IPS-15b (cell line): ENCODE measurements around the gene EXOC6B.

ENCODE experiments used
- H3K27me3 ChIP-seq: one replicate; pipeline ENCODE4 v1.6.1; 2013; ENCODE audit warnings: low read length; ENCODE audit not compliant: control insufficient read depth, insufficient read depth
- H3K36me3 ChIP-seq: one replicate; pipeline ENCODE4 v1.6.1; 2013; ENCODE audit warnings: low read length; ENCODE audit not compliant: control insufficient read depth, insufficient read depth
- H3K4me1 ChIP-seq: one replicate; pipeline ENCODE4 v1.6.1; 2013; ENCODE audit warnings: mild to moderate bottlenecking, low read length; ENCODE audit not compliant: control insufficient read depth, insufficient read depth
- H3K4me3 ChIP-seq: one replicate; pipeline ENCODE4 v1.5.1; 2013; ENCODE audit warnings: low read depth, low read length
- H3K9ac ChIP-seq: one replicate; pipeline ENCODE4 v1.6.1; 2013; ENCODE audit warnings: low read depth, mild to moderate bottlenecking, low read length
- H3K9me3 ChIP-seq: one replicate; pipeline ENCODE4 v1.6.1; 2013; ENCODE audit warnings: mild to moderate bottlenecking, low read length; ENCODE audit not compliant: control insufficient read depth, insufficient read depth

EXOC6B gene

DNA sequence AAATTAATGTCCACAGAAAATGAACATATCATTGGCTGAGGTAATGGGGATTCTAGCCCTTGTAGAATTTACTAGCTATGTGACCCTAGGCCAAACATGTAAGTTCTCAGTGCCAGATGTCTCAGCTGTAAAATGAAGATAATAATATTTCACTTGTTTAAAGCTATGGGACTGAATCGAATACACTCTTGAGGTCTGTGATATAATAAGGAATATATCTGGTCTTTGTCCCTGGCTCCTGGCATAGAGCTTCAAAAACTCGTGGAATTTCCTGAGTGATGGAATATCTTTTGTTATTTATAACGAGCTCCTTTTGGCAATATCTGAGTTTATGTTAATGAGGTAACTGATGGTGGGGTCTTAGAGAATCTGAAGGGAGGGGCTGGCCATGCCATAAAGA, 476.8 kb downstream of the EXOC6B start:
- H3K27me3 ChIP-seq = no peaks in the 10 kb centered on the region
- H3K4me1 ChIP-seq = peaks cover 7% of the 10 kb centered on the region
- no peaks in the 10 kb centered on the region for H3K36me3 ChIP-seq
- no peak overlapping the region for H3K4me3 ChIP-seq
- H3K9me3 ChIP-seq = no peaks in the 10 kb centered on the region
- no peak overlapping the region for H3K9ac ChIP-seq

DNA sequence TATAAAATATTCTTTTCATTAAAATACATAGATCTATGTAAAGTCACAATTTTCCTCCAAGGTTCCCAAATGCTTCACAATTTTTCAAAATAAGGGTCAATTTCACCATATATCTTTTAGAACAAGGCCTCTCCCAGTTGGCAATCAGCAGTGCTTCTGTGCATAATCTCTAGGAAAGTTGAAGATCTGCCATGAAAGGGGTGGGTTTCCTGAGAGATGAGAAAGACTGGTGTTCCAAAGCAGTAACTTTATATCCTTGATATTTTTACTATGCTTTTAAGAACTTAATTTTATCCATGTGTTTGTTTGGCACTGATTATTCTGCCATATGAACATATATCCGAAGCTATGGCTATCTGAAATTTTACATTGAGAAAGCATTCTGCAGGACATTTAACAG, 478.8 kb downstream of the EXOC6B start:
- no peak overlapping the region for H3K9ac ChIP-seq
- H3K27me3 ChIP-seq = no peaks in the 10 kb centered on the region
- H3K9me3 ChIP-seq = no peaks in the 10 kb centered on the region
- peaks cover 7% of the 10 kb centered on the region for H3K4me1 ChIP-seq
- H3K4me3 ChIP-seq = no peak overlapping the region
- no peaks in the 10 kb centered on the region for H3K36me3 ChIP-seq

DNA sequence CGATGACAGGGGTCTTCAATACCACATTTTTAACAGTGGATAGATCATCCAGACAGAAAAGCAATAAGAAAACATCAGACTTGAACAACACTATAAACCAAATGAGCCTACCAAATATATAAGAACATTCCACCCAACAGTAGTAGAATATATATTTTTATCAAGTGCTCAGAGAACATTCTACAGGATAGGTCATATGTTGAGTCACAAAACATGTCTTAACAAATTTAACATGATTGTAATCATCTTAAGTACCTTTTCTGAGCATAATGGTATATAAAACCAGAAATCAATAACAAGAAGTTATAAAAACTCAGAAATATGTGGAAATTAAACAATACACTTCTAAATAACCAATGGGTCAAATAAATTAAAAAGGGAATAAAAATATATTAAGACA, 484.2 kb downstream of the EXOC6B start:
- Histone ChIP-seq H3K4me3 (no peak overlapping the region), H3K9me3 (no peaks in the 10 kb centered on the region), H3K36me3 (no peaks in the 10 kb centered on the region), H3K4me1 (no peaks in the 10 kb centered on the region), H3K27me3 (no peaks in the 10 kb centered on the region), H3K9ac (no peak overlapping the region)

DNA sequence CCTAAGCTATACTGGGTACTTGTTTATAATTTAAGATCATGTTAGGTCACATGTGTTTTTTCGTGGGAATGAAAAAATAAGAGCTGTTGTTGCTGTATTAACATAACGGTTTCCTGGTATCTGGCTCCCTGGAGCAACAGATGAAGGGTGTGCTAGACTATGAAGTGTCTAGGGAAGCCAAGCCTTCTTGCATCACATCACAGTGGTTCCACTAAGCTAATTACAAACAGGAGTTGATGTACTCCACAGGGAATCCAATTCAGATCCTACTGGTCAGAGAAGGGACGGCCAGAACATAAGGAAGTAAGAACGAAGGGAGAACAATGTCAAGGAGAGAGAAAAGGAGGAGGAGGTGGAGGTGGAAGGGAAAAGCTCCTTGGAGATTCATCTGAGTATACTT, 485.2 kb downstream of the EXOC6B start:
- no peak overlapping the region for H3K9ac ChIP-seq
- H3K9me3 ChIP-seq = no peaks in the 10 kb centered on the region
- H3K27me3 ChIP-seq = no peaks in the 10 kb centered on the region
- H3K36me3 ChIP-seq = no peaks in the 10 kb centered on the region
- H3K4me1 ChIP-seq = no peaks in the 10 kb centered on the region
- H3K4me3 ChIP-seq = no peak overlapping the region

DNA sequence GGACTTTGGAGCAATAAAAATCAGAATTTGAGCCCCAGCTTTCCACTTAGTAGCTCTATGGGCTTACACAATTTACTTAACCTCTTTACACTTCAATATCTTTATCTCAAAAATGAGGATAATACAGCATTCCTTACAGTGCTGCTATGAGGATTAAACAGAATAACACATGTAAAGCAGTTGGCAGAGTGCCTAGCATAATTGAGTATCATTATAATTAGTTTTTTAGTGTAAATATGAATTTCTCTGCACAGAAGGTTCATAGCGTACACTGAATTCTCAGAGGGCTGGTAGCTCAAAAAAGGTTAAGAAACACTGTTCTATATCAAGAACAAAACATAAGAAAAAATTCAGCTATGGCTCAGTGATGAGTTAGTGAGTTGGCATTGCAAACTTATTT, 487.8 kb downstream of the EXOC6B start:
- Histone ChIP-seq H3K36me3 (no peaks in the 10 kb centered on the region), H3K4me1 (no peaks in the 10 kb centered on the region), H3K9me3 (no peaks in the 10 kb centered on the region), H3K27me3 (no peaks in the 10 kb centered on the region), H3K4me3 (no peak overlapping the region), H3K9ac (no peak overlapping the region)

DNA sequence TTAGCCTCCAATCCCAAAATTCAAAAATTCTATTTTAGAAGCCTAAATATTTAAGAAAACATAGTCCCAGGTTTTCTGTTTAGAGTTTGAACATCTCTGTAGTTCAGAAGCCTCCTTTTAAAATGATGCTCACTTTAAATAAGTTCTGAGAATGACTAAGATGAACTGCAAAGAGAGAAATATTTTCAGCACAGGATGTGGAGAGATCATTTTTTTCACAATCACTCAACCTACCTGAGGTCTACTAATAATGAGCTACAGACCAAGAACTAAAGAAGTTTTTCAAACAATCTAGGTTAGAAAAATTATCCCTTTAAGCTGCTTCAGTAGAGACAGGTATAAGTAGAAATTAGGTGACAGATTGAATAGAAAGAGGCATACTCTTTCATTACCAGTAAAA, 493.1 kb downstream of the EXOC6B start:
- Histone ChIP-seq H3K4me1 (no peaks in the 10 kb centered on the region), H3K27me3 (no peaks in the 10 kb centered on the region), H3K36me3 (no peaks in the 10 kb centered on the region), H3K9ac (no peak overlapping the region), H3K4me3 (no peak overlapping the region), H3K9me3 (no peaks in the 10 kb centered on the region)

DNA sequence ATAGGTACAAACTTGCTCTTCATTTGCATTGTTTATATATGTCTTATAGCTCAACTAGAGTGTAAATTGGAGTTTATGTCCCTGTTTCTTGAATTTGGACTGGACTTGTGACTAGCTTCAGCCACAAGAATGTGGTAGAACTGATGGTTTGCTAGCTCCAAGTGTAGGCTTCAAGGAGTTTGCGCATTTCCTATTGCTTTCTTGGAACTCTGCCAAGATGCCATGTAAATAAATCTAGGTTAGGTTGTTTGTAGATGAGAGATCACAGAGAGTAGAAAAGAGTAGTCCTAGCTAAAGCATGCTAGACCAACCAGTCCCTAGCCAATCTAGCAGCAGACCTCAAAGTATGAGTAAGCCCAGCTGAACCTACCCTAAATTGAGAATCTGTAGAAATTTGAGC, 495.2 kb downstream of the EXOC6B start:
- Histone ChIP-seq H3K4me1 (no peaks in the 10 kb centered on the region), H3K4me3 (no peak overlapping the region), H3K9ac (no peak overlapping the region), H3K27me3 (no peaks in the 10 kb centered on the region), H3K9me3 (no peaks in the 10 kb centered on the region), H3K36me3 (no peaks in the 10 kb centered on the region)

DNA sequence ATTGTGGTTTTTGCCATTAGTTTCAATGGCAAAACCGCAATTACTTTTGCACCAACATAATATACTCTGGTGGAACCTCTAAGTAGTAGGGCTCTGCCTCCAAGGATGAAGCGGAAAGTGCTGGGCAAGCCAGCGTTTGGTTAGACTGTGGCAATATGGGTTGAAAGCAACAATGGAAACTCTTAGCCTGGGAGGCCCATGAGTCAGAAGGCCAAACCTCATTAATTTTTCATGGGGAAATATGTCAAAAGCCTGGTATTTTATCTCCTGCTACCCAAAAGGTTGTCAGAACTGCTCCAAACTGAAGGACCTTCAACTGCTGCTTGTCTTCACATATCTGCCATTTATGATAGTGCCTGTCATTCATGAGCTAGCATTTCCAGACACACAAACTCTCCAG, 499.1 kb downstream of the EXOC6B start:
- no peak overlapping the region for H3K4me3 ChIP-seq
- no peaks in the 10 kb centered on the region for H3K4me1 ChIP-seq
- no peak overlapping the region for H3K9ac ChIP-seq
- no peaks in the 10 kb centered on the region for H3K27me3 ChIP-seq
- H3K36me3 ChIP-seq = no peaks in the 10 kb centered on the region
- no peaks in the 10 kb centered on the region for H3K9me3 ChIP-seq

DNA sequence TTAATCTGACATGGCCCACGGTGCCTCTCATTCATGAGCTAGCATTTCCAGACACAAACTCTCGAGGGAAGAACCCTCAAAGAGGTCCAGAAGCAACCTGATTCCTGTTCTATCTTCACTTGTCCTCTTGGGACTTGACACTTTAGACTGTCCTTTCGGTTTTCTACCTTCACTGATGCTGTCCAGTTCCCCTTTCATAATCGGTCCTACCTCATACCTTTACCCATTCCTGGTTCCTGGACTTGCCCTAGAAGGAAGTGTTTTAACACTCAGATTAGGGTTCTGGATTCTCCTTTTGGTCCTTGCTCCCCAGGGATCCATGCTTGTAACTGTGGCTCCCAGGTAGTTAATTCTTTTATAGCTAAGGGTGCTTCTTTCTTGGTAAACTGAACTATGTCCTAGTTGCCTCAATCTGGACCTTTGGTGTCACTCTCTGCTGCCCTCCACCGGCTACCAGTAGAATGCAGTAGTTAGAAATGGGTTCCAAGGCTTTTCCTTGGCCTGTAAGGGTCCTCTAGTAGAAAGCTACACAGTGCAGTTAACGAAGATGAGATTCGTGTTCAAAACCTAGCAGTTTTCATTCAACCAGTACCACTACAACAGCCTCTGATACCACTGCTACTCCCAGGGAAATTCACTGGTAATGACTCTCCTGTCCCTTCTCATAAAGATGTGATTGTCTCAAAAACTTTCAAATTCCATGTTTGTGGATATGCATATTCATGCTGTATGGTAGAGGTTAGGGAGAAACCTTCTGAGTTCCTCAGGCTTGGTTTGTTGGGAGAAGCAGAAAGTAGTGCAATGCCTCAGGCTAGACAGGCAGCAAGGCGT, 500.0 kb downstream of the EXOC6B start:
- H3K4me3 ChIP-seq = no peak overlapping the region
- no peaks in the 10 kb centered on the region for H3K9me3 ChIP-seq
- no peaks in the 10 kb centered on the region for H3K27me3 ChIP-seq
- H3K9ac ChIP-seq = no peak overlapping the region
- H3K36me3 ChIP-seq = no peaks in the 10 kb centered on the region
- no peaks in the 10 kb centered on the region for H3K4me1 ChIP-seq

DNA sequence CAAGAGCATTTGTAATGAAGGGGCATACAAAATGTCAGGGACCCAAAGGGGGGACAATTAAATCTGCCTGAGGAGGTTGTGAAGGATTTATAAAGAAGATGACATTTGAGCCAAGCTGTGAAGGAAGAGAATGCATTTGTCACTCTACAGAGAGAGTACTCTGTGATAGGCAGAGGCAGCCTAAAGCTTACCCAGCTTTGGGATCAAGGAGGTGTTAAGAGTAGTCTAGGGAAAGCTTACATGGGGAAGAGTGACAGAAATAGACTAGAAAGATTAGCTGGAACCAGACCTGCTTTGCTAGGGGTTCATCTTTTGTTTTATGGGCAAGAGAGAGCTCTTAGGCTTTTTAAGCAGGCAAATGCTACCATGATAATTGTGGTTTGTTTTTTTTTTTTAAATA, 509.1 kb downstream of the EXOC6B start:
- Histone ChIP-seq H3K9ac (no peak overlapping the region), H3K4me3 (no peak overlapping the region), H3K27me3 (no peaks in the 10 kb centered on the region), H3K36me3 (no peaks in the 10 kb centered on the region), H3K9me3 (no peaks in the 10 kb centered on the region), H3K4me1 (no peaks in the 10 kb centered on the region)

DNA sequence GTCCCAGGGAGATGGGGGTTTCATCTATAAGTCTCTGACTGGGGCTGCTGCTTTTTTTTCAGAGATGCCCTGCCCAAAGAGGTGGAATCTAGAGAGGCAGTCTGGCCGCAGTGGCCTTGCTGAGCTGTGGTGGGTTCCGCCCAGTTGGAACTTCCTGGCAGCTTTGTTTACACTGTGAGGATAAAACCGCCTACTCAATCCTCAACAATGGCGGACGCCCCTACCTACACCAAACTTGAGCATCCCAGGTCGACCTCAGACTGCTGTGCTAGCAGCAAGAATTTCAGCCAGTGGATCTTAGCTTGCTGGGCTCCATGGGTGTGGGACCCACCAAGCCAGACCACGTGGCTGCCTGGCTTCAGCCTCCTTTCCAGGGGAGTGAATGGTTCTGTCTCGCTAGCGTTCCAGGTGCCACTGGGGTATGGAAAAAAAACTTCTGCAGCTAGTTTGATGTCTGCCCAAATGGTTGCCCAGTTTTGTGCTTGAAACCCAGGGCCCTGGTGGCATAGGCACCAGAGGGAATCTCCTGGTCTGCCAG, 525.6 kb downstream of the EXOC6B start:
- no peaks in the 10 kb centered on the region for H3K9me3 ChIP-seq
- H3K4me3 ChIP-seq = no peak overlapping the region
- H3K36me3 ChIP-seq = no peaks in the 10 kb centered on the region
- H3K9ac ChIP-seq = no peak overlapping the region
- no peaks in the 10 kb centered on the region for H3K27me3 ChIP-seq
- H3K4me1 ChIP-seq = no peaks in the 10 kb centered on the region

DNA sequence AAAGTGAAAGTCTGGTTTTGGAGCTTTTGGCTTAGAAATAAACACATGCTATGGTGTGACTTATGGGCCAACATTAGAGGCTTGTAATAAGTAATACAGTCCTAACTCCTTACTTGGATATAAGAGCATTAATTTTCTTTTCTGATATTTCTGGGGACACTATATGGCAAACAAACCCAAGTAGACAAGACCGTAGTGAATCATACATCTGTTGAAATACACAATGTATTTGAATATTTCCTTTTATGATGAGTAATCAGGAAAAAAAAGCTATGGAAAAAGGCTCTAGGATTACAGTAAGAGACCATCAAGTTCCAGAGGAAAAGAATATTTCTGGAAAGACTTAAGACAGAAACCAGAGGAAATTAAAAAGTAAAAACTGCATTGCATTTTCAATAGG, 532.2 kb downstream of the EXOC6B start:
- H3K4me3 ChIP-seq = no peak overlapping the region
- H3K9me3 ChIP-seq = no peaks in the 10 kb centered on the region
- H3K4me1 ChIP-seq = no peaks in the 10 kb centered on the region
- no peaks in the 10 kb centered on the region for H3K27me3 ChIP-seq
- no peaks in the 10 kb centered on the region for H3K36me3 ChIP-seq
- H3K9ac ChIP-seq = no peak overlapping the region
